SW480 (cell line): ENCODE measurements around the gene CWH43.
"Not testable (repeated sequence)": the region's sequence is repeated elsewhere in the genome, so short reads cannot be mapped to it uniquely, and the experiment has no call there.

Experiments
- DNase-seq: peaks from one replicate; pipeline ENCODE4 v3.0.0-alpha.2; 2016; ENCODE audit warnings: low spot score

CWH43 gene

GRCh38 chr4:48985976-48986653 lies at the start of gene CWH43:
Gene CWH43, plus strand, starts transcription at chr4:48986275. Its CDS starts 155 bp downstream, at chr4:48986430.
- DNase-seq, result no peak

GRCh38 chr4:48937033-48937432 lies 49.0 kb upstream of the CWH43 start:
- no peak for DNase-seq

GRCh38 chr4:48938831-48939230 lies 47.2 kb upstream of the CWH43 start:
- DNase-seq, result no peak

GRCh38 chr4:48939785-48940184 lies 46.3 kb upstream of the CWH43 start:
- DNase-seq, result peak; percentile 58

DNA sequence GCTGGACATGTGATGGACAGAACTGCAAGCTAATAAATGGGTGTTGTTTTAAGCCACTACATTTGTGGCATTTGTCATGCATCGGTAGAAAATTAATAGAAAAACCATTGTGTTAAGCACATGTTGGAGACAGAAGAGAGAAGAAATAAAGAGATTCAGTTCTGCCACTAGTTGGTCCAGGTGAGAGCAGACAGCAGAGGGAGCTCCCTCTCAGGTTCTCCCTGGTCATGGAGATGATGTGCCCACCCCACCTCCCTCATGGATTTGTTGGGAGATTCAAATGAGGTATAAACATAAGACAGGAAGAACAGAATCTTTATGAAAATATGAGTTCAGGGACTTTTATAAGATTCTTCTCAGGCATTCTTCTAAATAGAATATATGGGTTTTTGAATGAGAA lies 42.7 kb upstream of the CWH43 start:
- DNase-seq, result peak; percentile 49

GRCh38 chr4:48944252-48944651 lies 41.8 kb upstream of the CWH43 start:
- peak; percentile 76 for DNase-seq

- DNase-seq, result no peak
These were observed 41.3 kb upstream of the CWH43 start for GRCh38 chr4:48944756-48945241.

DNA sequence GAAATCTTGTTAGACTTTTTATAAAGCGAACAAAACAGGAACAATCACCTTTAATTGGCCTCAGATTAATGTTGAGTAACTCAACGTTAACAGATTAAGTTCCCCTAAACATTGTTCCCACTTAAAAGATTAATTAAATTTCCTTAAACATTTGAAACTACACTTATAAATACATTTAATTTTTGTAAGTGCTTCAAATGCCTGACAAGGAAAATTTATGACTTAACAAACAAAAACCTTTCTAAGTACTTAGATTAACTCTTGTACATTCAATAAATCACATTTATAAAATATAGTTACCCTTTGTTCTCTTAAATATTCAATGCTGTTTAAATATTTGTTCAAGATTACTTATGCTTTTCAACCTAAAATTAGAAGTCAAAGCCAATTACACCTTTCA lies 40.1 kb upstream of the CWH43 start:
- DNase-seq, result no peak

DNA sequence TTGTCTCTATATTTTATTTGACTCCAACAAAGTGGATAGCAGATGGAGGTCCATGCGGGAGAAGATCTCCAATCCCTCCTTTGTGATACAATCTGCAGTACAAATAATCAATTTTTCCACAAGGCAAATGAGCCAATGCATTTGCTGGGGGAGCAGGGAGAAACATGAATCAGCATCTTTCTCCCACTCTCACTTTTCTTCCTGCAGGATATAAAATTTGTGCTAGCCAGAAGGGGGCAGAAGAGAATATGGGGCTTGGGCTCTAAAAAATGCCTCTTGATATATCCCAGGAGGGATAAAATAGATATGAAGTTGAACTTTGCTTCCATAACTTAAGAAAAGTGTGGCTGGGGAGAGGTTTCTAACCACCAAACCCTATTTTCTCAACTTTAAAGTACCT lies 38.3 kb upstream of the CWH43 start:
- DNase-seq, result no peak

GRCh38 chr4:48949086-48949485 lies 37.0 kb upstream of the CWH43 start:
- no peak for DNase-seq

- no peak for DNase-seq
These were observed 36.4 kb upstream of the CWH43 start for GRCh38 chr4:48949518-48950219.

- DNase-seq, result no peak
These were observed 31.8 kb upstream of the CWH43 start for GRCh38 chr4:48954314-48954713.

DNA sequence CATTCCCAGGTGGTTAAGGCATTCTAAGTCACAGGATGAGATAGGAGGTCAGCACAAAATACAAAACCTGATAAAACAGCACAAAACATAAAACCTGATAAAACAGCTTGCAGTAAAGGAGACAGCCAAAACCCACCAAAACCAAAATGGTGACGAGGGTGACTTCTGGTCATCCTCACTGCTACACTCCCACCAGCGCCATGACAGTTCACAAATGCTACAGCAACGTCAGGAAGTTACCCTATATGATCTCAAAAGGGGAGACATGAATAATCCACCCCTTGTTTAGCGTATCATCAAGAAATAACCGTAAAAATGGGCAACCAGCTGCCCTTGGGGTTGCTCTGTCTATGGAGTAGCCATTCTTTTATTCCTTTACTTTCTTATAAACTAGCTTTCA lies 28.7 kb upstream of the CWH43 start:
- not testable (repeated sequence) for DNase-seq

DNA sequence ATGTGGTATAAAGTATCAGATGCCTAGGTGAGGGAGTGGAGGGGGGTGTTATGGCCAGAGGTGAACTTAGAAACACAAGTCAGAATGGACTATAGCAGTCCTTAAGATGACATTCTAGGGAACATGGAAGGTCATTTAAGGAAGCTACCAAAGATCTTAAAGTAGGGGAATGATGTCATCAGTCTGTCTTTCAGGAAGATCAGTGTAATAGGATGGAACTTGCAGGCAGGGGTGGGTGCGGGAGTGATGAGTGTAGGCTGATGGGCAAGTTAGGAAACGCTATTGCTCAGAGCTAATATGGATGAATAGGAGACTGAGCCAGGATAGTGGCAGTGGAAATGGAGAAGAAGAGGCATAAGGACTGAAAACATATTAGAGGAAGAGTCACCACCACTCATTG lies 27.5 kb upstream of the CWH43 start:
- no peak for DNase-seq

DNA sequence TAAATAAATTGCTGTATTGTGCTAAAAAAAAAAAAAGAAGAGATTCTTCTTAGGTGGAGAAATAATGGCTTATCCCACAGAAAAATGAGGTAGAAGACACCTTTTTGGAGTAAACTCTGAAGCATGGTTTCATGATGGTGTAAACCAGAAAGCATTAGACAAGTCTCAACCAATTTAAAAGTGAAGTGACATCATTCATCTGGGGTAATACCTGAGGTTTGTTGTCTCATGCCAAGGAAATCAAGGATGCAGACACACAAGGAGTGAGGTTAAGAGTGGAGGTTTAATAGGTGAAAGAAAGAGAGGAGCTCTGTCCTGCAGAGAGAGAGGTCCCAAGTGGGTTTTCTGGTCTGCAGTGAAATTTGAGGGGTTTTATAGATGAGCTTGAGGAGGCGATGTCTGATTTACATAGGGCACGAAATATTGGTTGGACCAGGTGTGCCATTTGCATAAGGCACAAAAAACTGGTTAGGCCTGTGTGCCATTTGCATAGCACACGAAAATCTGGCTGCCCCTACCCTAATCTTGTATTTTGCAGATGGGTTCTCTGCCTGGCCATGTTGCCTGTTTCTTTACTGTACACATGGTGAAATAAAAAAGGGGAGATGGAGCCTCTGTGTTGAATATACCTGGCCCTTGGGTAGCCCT lies 25.0 kb upstream of the CWH43 start:
- DNase-seq, result no peak

- DNase-seq, result no peak
These were observed 23.4 kb upstream of the CWH43 start for GRCh38 chr4:48962636-48963035.

- peak; percentile 79 for DNase-seq
These were observed 22.9 kb upstream of the CWH43 start for GRCh38 chr4:48963042-48963679.

DNA sequence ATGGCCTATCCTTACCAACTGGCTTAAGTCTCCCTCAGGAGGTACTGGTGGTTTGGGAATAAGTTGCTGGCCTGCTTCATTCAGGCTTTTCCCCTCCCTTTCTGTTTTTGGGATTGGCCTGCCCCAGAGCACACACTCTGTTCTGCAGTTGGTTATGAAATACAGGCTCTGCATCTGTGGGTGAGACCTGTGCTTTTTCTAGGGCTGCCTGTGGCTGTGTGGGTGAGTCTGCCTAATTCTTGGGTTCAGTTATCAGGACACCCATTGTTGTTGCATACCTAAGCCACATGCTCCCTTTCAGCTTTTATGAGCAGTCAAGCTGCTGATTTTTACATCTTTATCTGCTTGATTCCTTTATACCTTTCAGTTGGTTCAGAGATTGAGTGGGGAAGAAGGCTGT lies 19.0 kb upstream of the CWH43 start:
- no peak for DNase-seq

DNA sequence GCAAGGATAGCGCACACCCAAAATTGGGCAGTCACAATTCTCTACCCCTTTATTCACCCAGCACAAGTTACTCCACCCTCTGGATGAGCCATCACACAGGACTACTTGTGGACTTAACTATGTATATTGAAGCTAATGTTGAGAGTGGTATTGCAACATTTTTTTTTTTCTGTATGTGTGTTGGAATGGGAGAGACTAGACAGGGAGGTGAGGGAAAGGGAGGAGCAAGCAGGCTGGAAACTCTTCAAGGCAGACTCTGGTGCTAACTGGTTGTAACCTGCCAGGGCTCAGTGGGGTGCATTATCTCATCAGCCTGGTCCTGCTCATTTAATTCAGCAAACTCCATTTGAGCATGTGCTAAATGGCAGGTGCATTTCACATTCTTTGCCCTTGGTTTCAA lies 18.4 kb upstream of the CWH43 start:
- DNase-seq, result no peak

DNA sequence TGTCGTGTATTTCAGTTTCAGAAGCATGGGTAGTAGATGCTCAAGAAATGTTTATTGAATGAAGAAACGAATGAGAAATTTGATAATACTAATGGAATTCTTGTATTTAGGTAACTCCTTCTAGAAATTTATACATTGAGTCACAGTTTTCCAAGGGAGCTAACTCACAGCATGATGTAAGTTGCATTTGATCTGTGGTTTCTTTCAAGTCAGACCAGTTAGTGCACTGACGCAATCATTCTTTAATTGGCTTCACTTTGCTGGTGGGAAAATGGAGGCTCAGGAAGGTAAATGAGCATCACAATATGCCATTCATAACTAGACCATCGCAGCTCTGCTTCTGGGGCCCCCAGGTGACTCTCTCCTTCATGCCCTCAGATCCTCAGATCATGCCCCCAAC lies 17.3 kb upstream of the CWH43 start:
- peak; percentile 18 for DNase-seq

- peak; percentile 9 for DNase-seq
These were observed 15.6 kb upstream of the CWH43 start for GRCh38 chr4:48970471-48970921.

GRCh38 chr4:48974979-48975640 lies 11.0 kb upstream of the CWH43 start:
- DNase-seq, result no peak
